MCF 10A (cell line): ENCODE results near the gene AASDH. TPM values are rescaled to one million over a fixed set of nuclear protein-coding genes. Genes with fewer than 3 reads are reported as not detected.

Experiments
- Bru-seq: library from RNA; stranded (reverse); fragments of 400-500 nt; gene quantifications from one replicate; lab custom pipeline; 2021; lab: Mats Ljungman, UMichigan
- BruChase-seq, 2 experiments: library from RNA; stranded (reverse); fragments of 400-500 nt; gene quantifications; one replicate each; lab custom pipeline; 2021; lab: Mats Ljungman, UMichigan
- BruUV-seq: library from RNA; stranded (reverse); fragments of 400-500 nt; replicated peaks from 2 replicates; lab custom pipeline; 2021; lab: Mats Ljungman, UMichigan
- CTCF ChIA-PET: fragments of 300-600 bp; sonication (Branson Sonifier 250); formaldehyde crosslinking; extraction: SDS; loops from one replicate; lab custom pipeline; 2021; ENCODE audit warnings: antibody characterized with exemption, inconsistent platforms; lab: Yijun Ruan, JAX
- POLR2A ChIA-PET: fragments of 300-600, 350-650 bp; sonication (Branson Sonifier 250); formaldehyde crosslinking; extraction: SDS; loops from one replicate; lab custom pipeline; 2020; ENCODE audit warnings: antibody characterized with exemption, inconsistent platforms; lab: Yijun Ruan, JAX
- DNase-seq: peaks from one replicate; pipeline ENCODE4 v3.0.0-alpha.2; 2018; ENCODE audit not compliant: unreplicated experiment
- H3K27ac Mint-ChIP-seq: one replicate; pipeline ENCODE4 v1.8.0; 2022; ENCODE audit warnings: mild to moderate bottlenecking, low read depth, mixed read lengths; ENCODE audit not compliant: unreplicated experiment
- H3K27me3 Mint-ChIP-seq: one replicate; pipeline ENCODE4 v1.8.0; 2022; ENCODE audit warnings: mixed read lengths; ENCODE audit not compliant: insufficient read depth, unreplicated experiment
- H3K36me3 Mint-ChIP-seq: one replicate; pipeline ENCODE4 v1.8.0; 2022; ENCODE audit warnings: mild to moderate bottlenecking, moderate library complexity, mixed read lengths; ENCODE audit not compliant: insufficient read depth, unreplicated experiment
- H3K4me1 Mint-ChIP-seq: one replicate; pipeline ENCODE4 v1.8.0; 2022; ENCODE audit warnings: mixed read lengths; ENCODE audit not compliant: insufficient read depth, unreplicated experiment
- H3K4me3 Mint-ChIP-seq: one replicate; pipeline ENCODE4 v1.8.0; 2022; ENCODE audit warnings: mild to moderate bottlenecking, moderate library complexity, mixed read lengths; ENCODE audit not compliant: unreplicated experiment
- H3K9me3 Mint-ChIP-seq: one replicate; pipeline ENCODE4 v1.8.0; 2022; ENCODE audit warnings: mixed read lengths; ENCODE audit not compliant: unreplicated experiment
- CTCF ChIP-seq: fragments of 200-600 bp; IDR thresholded peaks from one replicate; pipeline ENCODE4 v1.8.0; 2022; ENCODE audit warnings: antibody characterized with exemption, mild to moderate bottlenecking; ENCODE audit not compliant: unreplicated experiment
- intact Hi-C: fragments of 100-400 bp; cut with micrococcal nuclease; formaldehyde crosslinking; loops from 2 replicates; pipeline ENCODE4 v1.14.1; 2022
- long read RNA-seq: library from polyadenylated mRNA; stranded (forward); transcript quantifications from one replicate; pipeline ENCODE4 v2.0.0, GENCODE V29; 2022
- total RNA-seq: library from RNA; stranded (reverse); gene quantifications from 2 replicates; pipeline ENCODE4 v1.2.3, GENCODE V29; 2022

The AASDH gene
- total RNA-seq, result 10.8 and 12.9 TPM in 2 replicates
- Bru-seq, nascent RNA, result percentile 72 among the genes with signal in this experiment
- BruChase-seq, experiment 1, labeled RNA remaining after a 6-hour chase, result percentile 74 among the genes with signal in this experiment
- BruChase-seq, experiment 2, labeled RNA remaining after a 2-hour chase, result percentile 80 among the genes with signal in this experiment
- long read RNA-seq, transcript AASDH-201 (15 exons, 3,590 nt), result major isoform, 8 of 22 reads
- long read RNA-seq, partial matches to known transcripts, result 2 of 22 reads
- long read RNA-seq, other reads (novel, unspliced or antisense), result 9 of 22 reads

GRCh38 chr4:56387023-56388001 is at the start of gene AASDH:
Gene AASDH, minus strand, starts transcription at chr4:56387491. Its CDS starts 3,192 bp downstream, at chr4:56384299.
- CTCF ChIA-PET, result interaction anchor here (0.6 to 1.5 kb wide), 7 partner anchors 10 to 450 kb away, joined by 3 to 7 read pairs (median 4); partner anchors contain the start of genes CEP135 and PPAT
- no peaks in the 10 kb centered on the region for H3K27me3 Mint-ChIP-seq
- no peaks in the 10 kb centered on the region for H3K9me3 Mint-ChIP-seq

GRCh38 chr4:56435140-56435926 is 48.0 kb upstream of the AASDH start, which contains the start of gene PPAT:
Gene PPAT, minus strand, starts transcription at chr4:56435615. Its CDS starts 138 bp downstream, at chr4:56435477.
- CTCF ChIA-PET, result interaction anchor here (0.7 to 3.6 kb wide), 14 partner anchors 10 to 401 kb away, joined by 3 to 35 read pairs (median 5); partner anchors contain the start of genes AASDH and SRP72
- intact Hi-C loops, result loop anchor here (2.0 kb wide), 2 partner anchors 25 to 49 kb away; partner anchors contain the start of gene AASDH
- no peaks in the 10 kb centered on the region for H3K27me3 Mint-ChIP-seq
- H3K4me3 Mint-ChIP-seq, result peak within 1 kb of the TSS; percentile 95
- POLR2A ChIA-PET, result interaction anchor here (0.6 to 8.1 kb wide), 35 partner anchors 10 to 1037 kb away, joined by 3 to 131 read pairs (median 4); partner anchors contain the start of genes AASDH, CEP135, NOA1 and POLR2B
- TF ChIP-seq CTCF, result no peak
- no peaks in the 10 kb centered on the region for H3K9me3 Mint-ChIP-seq
- DNase-seq, result peak; percentile 98
- peak within 1 kb of the TSS; percentile 91 for H3K27ac Mint-ChIP-seq
- peaks cover 22% of the 10 kb centered on the region for H3K4me1 Mint-ChIP-seq
- H3K36me3 Mint-ChIP-seq, result peaks cover 13% of the 10 kb centered on the region
- no TSS peak for BruUV-seq

More at GRCh38 chr4:56387023-56388001, at the start of gene AASDH:
- TSS peak; percentile 82 for BruUV-seq
- intact Hi-C loops, result loop anchor here (1.0 to 2.0 kb wide), 2 partner anchors 47 to 80 kb away; partner anchors contain the start of genes PPAT and SRP72
- Mint-ChIP-seq H3K36me3 (peaks cover 31% of the 10 kb centered on the region), H3K4me1 (peaks cover 29% of the 10 kb centered on the region), H3K4me3 (peak within 1 kb of the TSS; percentile 96), H3K27ac (peak within 1 kb of the TSS; percentile 99)
- peak; percentile 94 for DNase-seq
- TF ChIP-seq CTCF, result no peak
- POLR2A ChIA-PET, result interaction anchor here (0.6 to 5.2 kb wide), 32 partner anchors 10 to 591 kb away, joined by 3 to 125 read pairs (median 4); partner anchors contain the start of genes CEP135, NOA1, PAICS and POLR2B

- H3K27ac Mint-ChIP-seq, result peak overlapping the region; percentile 91
- DNase-seq, result peak; percentile 83
- no peaks in the 10 kb centered on the region for H3K27me3 Mint-ChIP-seq
- H3K4me1 Mint-ChIP-seq, result peaks cover 18% of the 10 kb centered on the region
- intact Hi-C loops, result loop anchor here (2.0 kb wide), 2 partner anchors 24 to 48 kb away; partner anchors contain the start of gene AASDH
- TSS peak; percentile 51 for BruUV-seq
- POLR2A ChIA-PET, result interaction anchor here (0.5 to 8.1 kb wide), 24 partner anchors 9 to 1036 kb away, joined by 3 to 131 read pairs (median 8); partner anchors contain the start of genes AASDH, CEP135, NOA1 and POLR2B
- H3K4me3 Mint-ChIP-seq, result peak overlapping the region; percentile 95
- H3K36me3 Mint-ChIP-seq, result peaks cover 12% of the 10 kb centered on the region
- CTCF ChIA-PET, result interaction anchor here (0.6 to 3.6 kb wide), 8 partner anchors 10 to 402 kb away, joined by 3 to 35 read pairs (median 5); no protein-coding TSS in a partner anchor
- TF ChIP-seq CTCF, result no peak
- no peaks in the 10 kb centered on the region for H3K9me3 Mint-ChIP-seq
These were observed 47.4 kb upstream of the AASDH start for GRCh38 chr4:56434599-56435139.
